HG03064 (cell line): Measurements from ENCODE around the gene RAP1GDS1.
"Not testable (repeated sequence)": the region's sequence is repeated elsewhere in the genome, so short reads cannot be mapped to it uniquely, and the experiment has no call there.

Source experiments
- ATAC-seq: cut with Tn5 transposase; IDR thresholded peaks from one replicate; pipeline ENCODE4 v1.9.1; 2021; ENCODE audit warnings: low read depth; ENCODE audit not compliant: unreplicated experiment

RAP1GDS1 gene

DNA sequence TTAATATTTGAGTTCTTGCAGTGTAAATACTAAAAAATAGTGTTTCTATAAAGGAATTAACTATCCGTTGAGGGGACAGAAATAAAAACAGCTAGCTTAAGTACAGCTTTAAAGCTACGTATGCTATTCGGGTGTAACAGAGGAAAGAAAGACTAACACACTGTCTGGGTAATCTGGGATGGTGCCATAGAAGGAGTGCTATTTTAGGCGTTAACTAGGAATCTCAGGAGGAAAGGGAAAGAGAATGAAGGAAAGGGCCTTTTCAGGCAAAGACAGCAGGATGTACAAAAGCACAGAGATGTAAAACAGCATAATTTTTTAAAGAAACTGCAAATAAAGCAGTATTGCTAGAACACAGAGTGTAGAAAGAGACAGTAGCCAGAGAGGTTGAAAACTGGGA lies 161.8 kb downstream of the RAP1GDS1 start:
- no peak for ATAC-seq

DNA sequence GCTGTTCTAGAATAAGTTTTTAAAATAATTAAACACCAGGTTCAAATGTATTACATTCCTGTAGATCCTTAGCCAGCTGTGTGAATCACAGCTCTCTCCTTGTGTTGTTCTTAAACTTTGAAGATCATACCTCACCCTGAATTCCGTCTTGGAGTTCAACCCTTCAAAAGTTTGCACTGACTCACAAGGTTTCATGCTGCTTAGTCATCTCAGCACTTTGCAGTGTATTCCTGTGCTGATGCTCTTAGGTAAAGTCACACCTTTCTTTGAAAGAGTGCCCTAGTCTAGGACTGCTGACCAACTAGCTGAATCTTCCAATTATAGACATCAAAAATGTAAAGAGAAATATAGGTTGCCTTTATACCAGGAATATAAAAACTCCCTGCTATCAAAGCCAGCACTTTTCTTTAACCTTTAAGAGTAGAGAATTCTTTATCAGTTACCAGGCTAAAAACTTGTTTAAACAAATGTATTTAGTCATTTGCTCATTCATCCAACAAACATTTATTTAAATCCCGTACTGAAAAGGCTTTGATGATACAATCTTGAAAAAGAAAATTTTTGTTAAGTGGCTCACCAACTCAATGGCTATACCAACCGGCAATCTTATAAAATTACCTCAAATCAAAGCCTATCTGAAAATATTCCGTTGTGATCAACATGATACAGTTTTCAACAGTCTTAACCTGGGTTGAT lies 169.7 kb downstream of the RAP1GDS1 start:
- no peak for ATAC-seq

DNA sequence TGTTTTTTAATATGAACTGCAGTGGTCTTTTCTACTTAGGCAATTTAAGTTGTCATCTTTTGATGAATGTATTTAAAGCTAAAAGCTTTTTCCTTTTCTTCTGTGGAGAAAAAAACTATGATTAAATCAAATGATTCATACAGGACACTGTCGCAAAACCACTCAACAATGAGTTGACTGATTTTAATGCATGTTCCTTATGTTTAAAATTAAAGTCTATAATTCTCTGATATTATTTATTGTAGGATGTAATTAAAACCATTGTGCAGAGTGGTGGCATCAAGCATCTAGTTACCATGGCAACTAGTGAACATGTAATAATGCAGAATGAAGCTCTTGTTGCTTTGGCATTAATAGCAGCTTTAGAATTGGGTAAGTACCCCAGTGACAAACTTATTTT lies 172.5 kb downstream of the RAP1GDS1 start:
- no peak for ATAC-seq

DNA sequence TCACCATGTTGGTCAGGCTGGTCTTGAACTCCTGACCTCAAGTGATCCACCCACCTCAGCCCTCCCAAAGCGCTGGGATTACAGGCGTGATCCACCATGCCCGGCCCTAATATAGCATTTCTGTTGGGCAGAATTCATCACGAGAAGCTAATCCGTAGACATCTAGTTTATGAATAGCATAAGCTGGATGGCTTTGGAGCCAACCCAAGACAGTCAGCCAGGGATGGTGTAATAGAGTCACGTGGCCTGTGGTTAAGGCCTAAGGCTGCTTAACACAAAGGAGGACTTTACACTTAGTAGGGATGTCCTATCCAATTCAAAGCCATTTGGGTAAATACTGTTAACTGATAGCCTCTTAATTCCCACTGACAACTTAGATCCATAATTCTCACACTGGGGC lies 173.6 kb downstream of the RAP1GDS1 start:
- ATAC-seq: no peak

DNA sequence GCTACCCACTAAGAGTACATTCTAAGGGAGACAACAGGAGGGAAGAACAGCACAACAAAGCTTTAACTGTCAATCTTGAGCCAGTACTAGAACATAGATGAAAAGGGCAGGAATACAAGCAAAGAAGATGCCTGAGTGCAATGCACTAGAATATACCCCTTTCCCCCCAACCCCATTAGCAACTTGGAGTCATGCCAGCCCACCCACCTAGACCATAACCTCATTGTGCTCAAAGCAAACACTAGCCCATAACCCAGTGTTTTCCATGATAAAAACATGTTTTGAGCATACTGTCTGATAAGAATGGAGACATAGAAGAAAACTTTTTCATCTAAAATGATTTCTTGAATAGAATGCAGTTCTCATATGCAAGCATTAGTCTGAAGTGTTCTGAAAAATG lies 183.2 kb downstream of the RAP1GDS1 start:
- no peak for ATAC-seq

DNA sequence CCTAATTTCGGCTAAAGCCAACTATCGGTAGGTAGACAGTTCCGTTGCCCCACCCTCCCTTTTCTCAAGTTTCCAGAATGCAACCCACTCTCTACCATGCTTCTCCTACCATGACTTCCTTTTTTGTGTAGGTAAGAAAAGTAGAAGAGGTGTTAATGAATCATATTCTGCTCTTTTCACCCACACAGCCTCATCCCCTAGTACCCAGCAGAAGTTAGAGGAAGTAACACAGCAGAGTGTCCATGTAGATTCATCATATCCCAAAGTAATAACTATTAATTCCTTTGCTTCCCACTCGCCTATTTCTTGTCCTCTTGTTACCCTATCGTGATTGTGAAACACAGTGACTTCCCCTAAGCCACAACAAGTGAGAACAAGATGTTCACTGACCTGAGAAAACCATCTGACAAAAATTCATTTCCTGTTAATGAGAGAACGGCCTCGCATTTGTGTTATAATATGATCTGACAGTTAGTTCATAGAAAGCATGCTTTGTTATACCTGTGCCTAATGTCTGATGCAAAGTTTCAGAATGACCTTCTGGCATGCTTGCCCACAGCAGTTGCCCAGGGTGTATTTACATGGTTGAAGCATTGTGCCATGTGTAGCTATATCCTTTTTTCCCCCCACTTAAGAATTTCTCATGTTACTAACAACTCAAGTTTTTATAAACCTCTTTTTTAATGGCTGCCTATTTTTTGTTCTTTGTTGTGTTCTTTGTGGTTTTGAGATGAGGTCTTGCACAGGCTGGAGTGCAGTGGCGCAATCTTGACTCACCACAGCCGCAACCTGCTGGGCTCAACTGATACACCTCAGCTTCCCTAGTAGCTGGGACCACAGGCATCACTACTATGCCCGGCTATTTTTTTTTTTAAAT lies 185.6 kb downstream of the RAP1GDS1 start:
- ATAC-seq: peak; percentile 66

DNA sequence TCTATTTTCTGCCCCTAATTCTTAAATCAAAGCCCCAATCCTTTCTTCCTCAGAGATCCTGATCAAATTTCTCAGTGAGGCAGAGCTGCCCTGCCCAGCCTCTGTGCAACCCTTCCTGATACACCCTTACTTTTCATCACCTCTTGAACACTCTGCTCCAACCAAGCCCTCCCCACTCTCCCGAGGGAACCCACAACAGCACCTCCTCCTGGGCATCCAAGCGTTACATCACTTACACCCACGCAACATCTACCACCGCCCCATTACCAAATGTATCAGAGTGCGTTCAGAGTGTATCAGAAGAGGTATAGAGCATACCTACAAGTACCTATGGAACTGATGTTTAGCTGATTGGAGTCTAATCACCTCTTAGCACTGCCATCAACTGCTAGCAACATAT lies 186.5 kb downstream of the RAP1GDS1 start:
- ATAC-seq: no peak

DNA sequence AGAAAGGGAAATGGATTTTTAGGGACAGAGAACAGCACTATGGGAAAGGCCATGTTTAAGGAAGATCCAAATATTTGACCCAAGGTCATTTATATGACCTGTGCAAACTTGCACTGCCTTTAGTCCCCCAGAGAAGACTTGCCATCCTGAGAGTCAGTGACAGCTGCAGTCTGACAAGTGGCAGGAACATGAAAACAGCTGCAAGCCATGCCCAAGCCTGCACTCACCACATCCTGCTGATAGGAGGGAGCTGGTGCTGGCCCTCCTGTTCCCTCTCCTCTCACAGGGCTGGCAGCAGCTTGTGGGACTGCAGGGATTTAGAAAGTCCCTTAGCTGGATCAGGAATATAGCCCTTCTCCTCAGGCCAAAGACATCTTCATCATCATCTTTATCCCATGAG lies 187.7 kb downstream of the RAP1GDS1 start:
- peak; percentile 36 for ATAC-seq

DNA sequence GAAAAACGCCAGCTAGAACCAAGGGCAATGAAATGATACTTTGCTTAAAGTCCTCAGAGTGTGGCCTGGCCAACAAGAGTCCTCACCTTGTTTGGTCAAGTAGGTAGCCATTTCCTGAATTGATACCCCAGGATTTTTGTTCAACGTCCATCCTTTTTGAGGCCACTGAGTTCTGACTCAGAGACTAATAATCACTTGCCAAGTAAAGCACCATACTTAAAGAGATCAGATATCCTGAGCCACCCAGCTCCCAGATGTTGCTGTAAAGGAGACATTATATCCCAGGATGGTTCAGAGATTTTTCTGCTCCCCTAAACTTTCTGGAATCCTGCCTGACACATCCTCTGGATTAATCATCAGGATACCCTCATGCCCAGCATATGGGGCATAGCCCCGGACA lies 190.9 kb downstream of the RAP1GDS1 start:
- ATAC-seq: no peak

DNA sequence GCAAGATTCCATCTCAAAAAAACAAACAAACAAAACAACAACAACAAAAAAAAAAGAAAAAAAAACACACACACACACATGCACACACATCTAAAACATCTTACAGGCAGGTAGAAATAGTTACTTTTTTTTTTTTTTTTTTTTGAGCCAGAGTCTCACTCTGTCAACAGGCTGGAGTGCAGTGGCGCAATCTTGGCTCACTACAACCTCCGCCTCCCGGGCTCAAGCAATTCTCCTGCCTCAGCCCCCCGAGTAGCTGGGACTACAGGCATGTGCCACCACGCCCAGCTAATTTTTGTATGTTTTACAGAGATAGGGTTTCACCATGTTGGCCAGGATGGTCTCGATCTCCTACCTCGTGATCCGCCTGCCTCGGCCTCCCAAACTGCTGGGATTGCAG lies 196.2 kb downstream of the RAP1GDS1 start:
- ATAC-seq: not testable (repeated sequence)

DNA sequence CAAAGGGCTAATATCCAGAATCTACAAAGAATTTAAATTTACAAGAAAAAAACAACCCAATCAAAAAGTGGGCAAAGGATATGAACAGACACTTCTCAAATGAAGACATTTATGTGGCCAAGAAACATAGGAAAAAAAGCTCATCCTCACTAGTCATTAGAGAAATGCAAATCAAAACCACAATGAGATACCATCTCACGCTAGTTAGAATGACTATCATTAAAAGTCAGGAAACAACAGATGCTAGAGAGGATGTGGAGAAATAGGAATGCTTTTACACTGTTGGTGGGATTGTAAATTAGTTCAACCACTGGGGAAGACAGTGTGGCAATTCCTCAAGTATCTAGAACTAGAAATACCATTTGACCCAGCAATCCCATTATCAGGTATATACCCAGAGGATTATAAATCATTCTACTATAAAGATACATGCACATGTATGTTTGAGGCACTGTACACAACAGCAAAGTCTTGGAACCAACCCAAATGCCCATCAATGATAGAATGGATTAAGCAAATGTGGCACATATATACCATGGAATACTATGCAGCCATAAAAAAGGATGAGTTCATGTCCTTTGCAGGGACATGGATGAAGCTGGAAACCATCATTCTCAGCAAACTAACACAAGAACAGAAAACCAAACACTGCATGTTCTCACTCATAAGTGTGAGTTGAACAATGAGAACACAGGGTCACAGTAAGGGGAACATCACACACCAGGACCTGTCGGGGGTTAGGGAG lies 200.1 kb downstream of the RAP1GDS1 start:
- not testable (repeated sequence) for ATAC-seq

DNA sequence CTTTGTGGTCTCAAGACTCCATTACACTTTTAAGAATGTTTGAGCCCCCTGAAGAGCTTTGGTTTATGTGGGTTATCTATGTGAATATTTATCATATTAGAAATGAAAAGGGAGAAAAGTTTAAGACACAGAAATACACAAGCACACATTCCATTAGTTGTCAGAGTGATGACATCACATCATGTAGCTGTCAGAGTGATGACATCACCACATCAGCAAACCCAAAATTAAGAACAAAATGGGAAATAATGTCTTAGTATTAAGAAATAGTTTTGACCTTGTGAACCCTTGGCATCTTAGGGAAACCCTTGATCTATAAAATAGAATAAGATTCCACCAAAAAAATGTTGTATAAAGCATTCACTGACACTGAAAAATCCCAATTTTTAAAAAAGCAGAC lies 201.3 kb downstream of the RAP1GDS1 start:
- no peak for ATAC-seq

DNA sequence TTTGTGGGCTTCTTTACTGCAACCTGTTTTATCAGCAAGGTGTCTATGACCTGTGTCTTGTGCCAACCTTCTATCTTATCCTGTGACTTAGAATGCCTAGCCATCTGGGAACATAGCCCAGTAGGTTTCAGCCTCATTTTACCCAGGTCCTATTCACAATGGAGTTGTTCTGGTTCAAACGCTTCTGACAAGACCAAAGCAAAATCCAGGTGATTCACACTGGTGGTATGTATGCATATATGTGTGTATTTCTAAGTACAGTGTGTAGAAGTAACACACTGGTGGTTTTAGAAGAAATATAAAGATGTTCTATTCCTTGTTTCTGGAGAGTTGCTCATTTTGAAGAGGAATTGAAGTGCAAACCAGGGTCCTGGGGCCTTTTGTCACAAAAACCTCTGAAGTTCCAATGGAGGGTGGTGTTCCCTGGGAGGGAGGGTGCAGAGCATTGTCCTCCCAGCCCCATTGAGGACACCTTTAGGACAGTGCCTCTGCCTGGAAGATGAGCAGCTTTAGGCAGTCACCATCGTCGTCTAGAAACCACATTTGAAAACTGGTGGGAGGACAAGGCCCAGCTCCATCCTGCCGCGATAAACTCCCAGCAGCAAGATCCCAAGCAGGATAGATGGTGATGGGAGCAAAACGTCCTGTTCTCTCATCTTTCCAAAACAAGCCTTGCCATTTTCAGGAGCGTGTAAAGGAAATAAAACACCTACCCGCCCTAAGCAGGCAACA lies 205.8 kb downstream of the RAP1GDS1 start:
- no peak for ATAC-seq

DNA sequence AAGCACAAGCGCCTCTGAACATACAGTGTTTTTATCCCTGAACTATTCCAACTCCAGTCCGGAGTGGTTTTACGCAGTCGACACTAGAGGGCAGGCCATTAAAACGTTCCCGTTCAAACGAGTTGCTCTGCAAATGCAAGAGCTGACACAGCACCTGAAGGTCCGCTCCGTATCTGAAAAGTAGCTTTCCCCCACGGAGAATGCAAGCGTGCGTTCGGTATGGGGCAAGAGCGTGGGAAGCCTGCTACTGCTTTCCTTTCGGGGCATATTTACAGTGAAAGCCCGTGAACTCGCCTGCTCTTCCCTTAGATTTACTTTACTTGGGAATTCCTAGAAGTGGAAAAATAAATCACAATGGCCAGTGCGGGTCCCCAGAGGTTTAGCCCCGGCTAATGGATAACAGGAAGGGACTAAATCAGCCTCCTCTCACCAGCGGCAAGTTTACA lies 206.5 kb downstream of the RAP1GDS1 start:
- peak; percentile 97 for ATAC-seq

DNA sequence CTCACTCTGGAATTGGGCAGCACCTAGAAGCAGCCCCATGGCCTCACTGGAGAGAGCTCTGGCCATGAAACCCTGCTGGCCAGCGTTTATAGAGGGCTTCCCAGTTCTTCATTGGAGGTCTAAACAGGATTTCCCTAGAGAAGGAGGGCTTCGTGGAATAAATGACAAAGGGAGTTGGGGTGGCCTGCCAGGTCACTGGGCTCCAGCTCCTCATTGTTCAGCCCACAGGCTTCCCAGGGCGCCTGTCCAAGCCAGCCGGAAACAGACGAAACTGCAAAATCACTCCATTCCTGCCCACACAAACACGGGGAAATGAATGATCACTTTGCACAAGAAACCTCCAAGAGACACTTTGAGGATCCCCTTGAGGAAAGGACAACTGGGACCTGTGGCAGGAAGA lies 207.5 kb downstream of the RAP1GDS1 start:
- ATAC-seq: no peak

DNA sequence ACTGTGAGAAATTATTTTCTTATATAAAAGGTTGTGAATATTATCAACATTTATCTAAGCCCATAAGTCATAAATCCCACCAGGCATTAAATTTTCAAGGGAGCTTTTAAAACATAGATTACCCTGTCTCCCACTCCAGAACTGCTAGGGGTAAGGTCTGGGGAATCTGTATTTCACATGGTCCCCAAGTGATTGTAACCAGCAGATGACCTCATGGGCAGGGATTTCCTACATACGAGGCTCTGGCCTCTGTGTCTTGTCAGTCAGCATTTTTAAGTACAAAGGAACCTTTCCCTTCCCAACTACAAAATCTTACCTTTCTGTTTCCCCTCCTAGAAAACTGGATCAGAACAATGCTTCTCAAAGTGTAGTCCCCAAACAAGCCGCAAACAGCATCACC lies 208.6 kb downstream of the RAP1GDS1 start:
- no peak for ATAC-seq

DNA sequence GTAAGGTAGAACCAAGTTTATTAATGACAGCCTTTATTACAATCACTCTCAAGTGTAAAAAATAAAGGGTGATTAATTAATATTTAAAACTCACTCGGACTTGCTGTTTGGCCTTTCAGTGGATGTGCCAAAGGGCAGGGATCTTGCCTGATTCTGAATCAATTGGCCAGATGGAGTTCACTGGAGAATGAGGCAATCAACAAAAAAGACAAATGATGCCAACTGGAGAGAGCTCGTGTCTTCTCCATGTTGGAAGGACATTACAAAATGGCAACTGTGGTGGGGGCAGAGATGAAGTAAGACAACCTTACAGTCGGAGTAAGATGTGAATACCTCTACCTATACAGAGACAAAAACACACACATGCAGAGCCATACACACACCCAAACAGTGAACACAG lies 209.2 kb downstream of the RAP1GDS1 start:
- no peak for ATAC-seq

DNA sequence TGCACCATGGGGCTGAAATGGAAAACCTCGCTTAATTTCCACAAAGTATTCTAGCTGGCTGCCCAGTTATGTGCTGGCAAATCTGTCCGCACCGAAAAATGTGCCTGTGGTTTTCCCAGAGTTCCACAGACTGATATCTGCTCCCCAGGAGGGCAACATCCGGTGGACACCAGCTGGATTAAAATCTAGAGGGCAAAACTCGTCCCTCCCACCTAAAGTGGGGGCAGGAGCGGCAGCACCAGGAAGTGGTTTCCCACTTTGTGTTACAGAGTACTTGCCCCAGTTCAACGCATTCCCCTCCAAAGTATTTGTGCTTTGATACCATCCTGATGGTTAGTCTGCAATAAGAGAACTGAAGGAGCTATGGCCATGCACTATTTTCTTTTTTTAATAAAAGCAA lies 209.6 kb downstream of the RAP1GDS1 start:
- ATAC-seq: no peak

DNA sequence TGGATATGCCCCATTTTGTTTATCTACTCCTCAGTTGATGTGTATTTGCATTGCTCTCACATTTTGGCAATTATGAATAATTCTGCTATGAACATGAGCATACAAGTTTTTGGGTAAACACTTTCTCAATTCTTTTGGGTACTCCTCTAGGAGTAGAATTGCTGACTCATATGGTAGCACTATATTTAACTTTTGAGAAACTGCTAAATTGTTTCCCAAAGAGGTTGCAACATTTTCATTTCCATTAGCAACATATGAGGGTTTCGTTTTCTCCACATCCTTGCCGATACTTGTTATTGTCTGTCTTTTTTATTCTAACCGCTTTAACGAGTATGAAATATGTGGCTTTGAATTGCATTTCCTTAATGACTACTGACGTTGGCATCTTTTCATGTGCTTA lies 211.9 kb downstream of the RAP1GDS1 start:
- no peak for ATAC-seq

DNA sequence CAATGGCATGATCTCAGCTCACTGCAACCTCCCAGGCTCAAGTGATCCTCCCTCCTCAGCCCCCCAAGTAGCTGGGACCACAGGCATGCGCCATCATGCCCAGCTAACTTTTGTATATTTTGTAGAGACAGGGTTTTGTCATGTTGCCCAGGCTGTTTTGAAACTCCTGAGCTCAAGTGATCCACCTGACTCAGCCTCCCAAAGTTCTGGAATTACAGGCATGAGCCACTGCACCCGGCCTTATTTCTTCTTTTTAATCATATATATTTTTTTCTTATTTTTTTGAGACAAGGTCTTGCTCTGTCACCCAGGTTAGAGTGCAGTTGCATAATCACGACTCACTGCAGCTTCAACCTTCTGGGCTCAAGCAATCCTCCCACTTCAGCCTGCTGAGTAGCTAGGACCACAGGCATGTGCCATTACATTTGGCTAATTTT lies 213.2 kb downstream of the RAP1GDS1 start:
- ATAC-seq: no peak

DNA sequence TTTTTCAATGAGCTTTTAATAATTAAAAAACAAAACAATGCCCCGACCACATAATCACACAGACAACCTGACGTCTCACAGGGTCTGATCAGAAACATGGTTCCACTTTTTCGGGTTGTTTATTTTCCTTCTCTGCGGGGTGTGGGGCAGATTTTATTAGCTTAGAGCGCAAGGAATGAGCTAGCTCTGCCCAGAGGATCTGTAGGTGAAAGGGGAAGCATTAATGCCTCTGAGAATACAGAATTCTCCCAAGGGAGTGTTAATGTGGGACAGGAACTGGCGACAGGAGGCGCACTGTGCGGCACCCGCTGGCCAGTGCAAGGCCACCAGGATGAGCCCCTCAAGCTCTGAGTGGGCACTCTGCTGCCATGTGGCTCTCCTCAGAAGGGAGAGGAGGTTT lies 215.7 kb downstream of the RAP1GDS1 start:
- no peak for ATAC-seq
